Caco-2 (cell line): ENCODE measurements around the gene REPS2. TPM values are rescaled to one million over a fixed set of nuclear protein-coding genes. Genes with fewer than 3 reads are reported as not detected.

ENCODE experiments used
- BruUV-seq: library from RNA; stranded (reverse); fragments of 400-500 nt; replicated peaks from 2 replicates; lab custom pipeline; 2021; lab: Mats Ljungman, UMichigan
- CTCF ChIA-PET: fragments of 300-600 bp; sonication (Branson Sonifier 250); formaldehyde crosslinking; loops from one replicate; lab custom pipeline; 2022; ENCODE audit warnings: antibody characterized with exemption; lab: Charles Lee
- POLR2A ChIA-PET: fragments of 300-600 bp; sonication (Branson Sonifier 250); formaldehyde crosslinking; loops from one replicate; lab custom pipeline; 2022; ENCODE audit warnings: antibody characterized with exemption; lab: Charles Lee
- DNase-seq, 2 experiments: peaks; one replicate each; pipeline versions ENCODE4 v3.0.0 to v3.0.0-alpha.2; 2020 to 2022
- H3K27me3 ChIP-seq: replicated peaks from 2 replicates; pipeline ENCODE4 v1.6.0; 2011; ENCODE audit warnings: low read length; ENCODE audit not compliant: control insufficient read depth, insufficient read depth
- H3K36me3 ChIP-seq: 2 replicates; pipeline ENCODE4 v1.5.1; 2011; ENCODE audit warnings: low read length; ENCODE audit not compliant: control insufficient read depth, insufficient read depth
- H3K4me1 ChIP-seq: fragments of 250-450 bp; sonication (Bioruptor Pico); 2 replicates; pipeline ENCODE4 v1.5.1; 2020; ENCODE audit warnings: mild to moderate bottlenecking
- H3K4me3 ChIP-seq: 2 replicates; pipeline ENCODE4 v1.5.1; 2011; ENCODE audit warnings: low read depth, mild to moderate bottlenecking, control low read depth, low read length
- H3K9me3 ChIP-seq: fragments of 250-450 bp; sonication (Bioruptor Pico); 2 replicates; pipeline ENCODE4 v1.5.1; 2020; ENCODE audit warnings: mild to moderate bottlenecking, moderate library complexity
- H3K27ac Mint-ChIP-seq: one replicate; pipeline ENCODE4 v1.8.0; 2022; ENCODE audit warnings: mixed read lengths; ENCODE audit not compliant: unreplicated experiment
- H3K27me3 Mint-ChIP-seq: one replicate; pipeline ENCODE4 v1.8.0; 2022; ENCODE audit warnings: mixed read lengths; ENCODE audit not compliant: insufficient read depth, unreplicated experiment
- H3K36me3 Mint-ChIP-seq: one replicate; pipeline ENCODE4 v1.8.0; 2022; ENCODE audit warnings: mild to moderate bottlenecking, mixed read lengths; ENCODE audit not compliant: insufficient read depth, unreplicated experiment
- H3K4me1 Mint-ChIP-seq: one replicate; pipeline ENCODE4 v1.8.0; 2022; ENCODE audit warnings: low read depth, mixed read lengths; ENCODE audit not compliant: unreplicated experiment
- H3K4me3 Mint-ChIP-seq: one replicate; pipeline ENCODE4 v1.8.0; 2022; ENCODE audit warnings: mild to moderate bottlenecking, moderate library complexity, mixed read lengths; ENCODE audit not compliant: unreplicated experiment
- H3K9me3 Mint-ChIP-seq: one replicate; pipeline ENCODE4 v1.8.0; 2022; ENCODE audit warnings: mixed read lengths; ENCODE audit not compliant: unreplicated experiment
- CTCF ChIP-seq, 2 experiments: fragments of 200-600 bp in 1 of 2; IDR thresholded peaks; 1 replicate in 1 of 2; 2 replicates in 1 of 2; pipeline versions ENCODE4 v1.5.1 to v1.8.0; 2011 to 2022; ENCODE audit warnings: antibody characterized with exemption in 1 of 2, control low read depth in 1 of 2, inconsistent platforms in 1 of 2, low read depth in 1 of 2, low read length in 1 of 2, mild to moderate bottlenecking in 1 of 2, moderate library complexity in 1 of 2; ENCODE audit not compliant: insufficient read depth in 1 of 2, severe bottlenecking in 1 of 2, unreplicated experiment in 1 of 2
- intact Hi-C: fragments of 100-400 bp; cut with micrococcal nuclease; formaldehyde crosslinking; loops from one replicate; pipeline ENCODE4 v1.10.0; 2022; ENCODE audit not compliant: unreplicated experiment
- total RNA-seq: library from RNA; stranded (reverse); gene quantifications from 2 replicates; pipeline ENCODE4 v1.2.3, GENCODE V29; 2022

The REPS2 gene
- total RNA-seq, 1 experiment from 2014 or later = 0.86 TPM

- BruUV-seq = no TSS peak
- no peak overlapping the region for H3K4me3 ChIP-seq
- H3K4me1 ChIP-seq = no peaks in the 10 kb centered on the region
- no peaks in the 10 kb centered on the region for H3K27me3 ChIP-seq
- intact Hi-C loops = no loop called here
- ChIA-PET CTCF (no interaction called here), POLR2A (no interaction called here)
- Mint-ChIP-seq H3K9me3 (no peaks in the 10 kb centered on the region), H3K27me3 (peaks cover 12% of the 10 kb centered on the region), H3K4me1 (no peaks in the 10 kb centered on the region), H3K4me3 (no peak overlapping the region), H3K36me3 (no peaks in the 10 kb centered on the region), H3K27ac (no peak overlapping the region)
- H3K36me3 ChIP-seq = no peaks in the 10 kb centered on the region
- H3K9me3 ChIP-seq = no peaks in the 10 kb centered on the region
- DNase-seq = no peak
- no peak for TF ChIP-seq CTCF (IDR thresholded peaks at IDR 0.05; ENCODE audit: insufficient read depth in 1 of 2, low read depth in 1 of 2, low read length in 1 of 2, severe bottlenecking in 1 of 2, unreplicated experiment in 1 of 2)
Observed at GRCh38 chrX:17036171-17036961, 89.9 kb downstream of the REPS2 start.

- Histone ChIP-seq H3K4me3 (no peak overlapping the region), H3K27me3 (no peaks in the 10 kb centered on the region), H3K36me3 (no peaks in the 10 kb centered on the region), H3K9me3 (no peaks in the 10 kb centered on the region), H3K4me1 (no peaks in the 10 kb centered on the region)
- Mint-ChIP-seq H3K4me1 (no peaks in the 10 kb centered on the region), H3K4me3 (no peak overlapping the region), H3K27ac (no peak overlapping the region), H3K9me3 (no peaks in the 10 kb centered on the region), H3K36me3 (no peaks in the 10 kb centered on the region), H3K27me3 (peaks cover 10% of the 10 kb centered on the region)
- DNase-seq = no peak
- CTCF ChIA-PET = no interaction called here
- POLR2A ChIA-PET = no interaction called here
- no peak for TF ChIP-seq CTCF (IDR thresholded peaks at IDR 0.05; ENCODE audit: insufficient read depth in 1 of 2, low read depth in 1 of 2, low read length in 1 of 2, severe bottlenecking in 1 of 2, unreplicated experiment in 1 of 2)
- no TSS peak for BruUV-seq
- intact Hi-C loops = no loop called here
Observed at GRCh38 chrX:17038277-17038676, 91.8 kb downstream of the REPS2 start.

GRCh38 chrX:17038681-17039161, 92.3 kb downstream of the REPS2 start:
- CTCF ChIA-PET = no interaction called here
- POLR2A ChIA-PET = no interaction called here
- no peak for TF ChIP-seq CTCF (IDR thresholded peaks at IDR 0.05; ENCODE audit: insufficient read depth in 1 of 2, low read depth in 1 of 2, low read length in 1 of 2, severe bottlenecking in 1 of 2, unreplicated experiment in 1 of 2)
- no TSS peak for BruUV-seq
- intact Hi-C loops = no loop called here
- no peak for DNase-seq
- no peaks in the 10 kb centered on the region for H3K27me3 ChIP-seq
- Mint-ChIP-seq H3K36me3 (no peaks in the 10 kb centered on the region), H3K27me3 (peaks cover 6% of the 10 kb centered on the region), H3K27ac (no peak overlapping the region), H3K4me3 (no peak overlapping the region), H3K9me3 (no peaks in the 10 kb centered on the region), H3K4me1 (no peaks in the 10 kb centered on the region)
- H3K9me3 ChIP-seq = no peaks in the 10 kb centered on the region
- H3K4me1 ChIP-seq = no peaks in the 10 kb centered on the region
- H3K4me3 ChIP-seq = no peak overlapping the region
- no peaks in the 10 kb centered on the region for H3K36me3 ChIP-seq
